ENCODE results near the gene ETFBKMT.

DNA sequence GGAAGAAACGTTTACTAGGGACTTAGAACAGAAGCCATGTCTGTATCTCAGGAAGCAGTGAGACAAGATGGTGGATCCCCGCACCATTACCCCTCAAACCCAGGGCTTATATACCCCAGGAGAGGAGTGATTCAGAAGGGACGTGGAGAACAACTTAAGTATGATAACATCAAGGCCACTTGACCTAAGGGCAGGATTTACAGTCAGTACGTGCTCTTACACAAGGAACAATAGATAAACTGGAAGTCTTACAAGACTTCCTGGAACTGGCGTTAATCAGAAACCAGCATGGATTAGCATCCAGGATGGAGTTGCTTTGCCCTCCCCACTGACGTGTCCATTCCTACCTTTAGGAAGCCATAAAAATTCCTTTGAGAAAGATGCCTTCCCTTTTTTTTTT, 8.6 kb upstream of the ETFBKMT start:
- TF ChIP-seq, protein P1, sequence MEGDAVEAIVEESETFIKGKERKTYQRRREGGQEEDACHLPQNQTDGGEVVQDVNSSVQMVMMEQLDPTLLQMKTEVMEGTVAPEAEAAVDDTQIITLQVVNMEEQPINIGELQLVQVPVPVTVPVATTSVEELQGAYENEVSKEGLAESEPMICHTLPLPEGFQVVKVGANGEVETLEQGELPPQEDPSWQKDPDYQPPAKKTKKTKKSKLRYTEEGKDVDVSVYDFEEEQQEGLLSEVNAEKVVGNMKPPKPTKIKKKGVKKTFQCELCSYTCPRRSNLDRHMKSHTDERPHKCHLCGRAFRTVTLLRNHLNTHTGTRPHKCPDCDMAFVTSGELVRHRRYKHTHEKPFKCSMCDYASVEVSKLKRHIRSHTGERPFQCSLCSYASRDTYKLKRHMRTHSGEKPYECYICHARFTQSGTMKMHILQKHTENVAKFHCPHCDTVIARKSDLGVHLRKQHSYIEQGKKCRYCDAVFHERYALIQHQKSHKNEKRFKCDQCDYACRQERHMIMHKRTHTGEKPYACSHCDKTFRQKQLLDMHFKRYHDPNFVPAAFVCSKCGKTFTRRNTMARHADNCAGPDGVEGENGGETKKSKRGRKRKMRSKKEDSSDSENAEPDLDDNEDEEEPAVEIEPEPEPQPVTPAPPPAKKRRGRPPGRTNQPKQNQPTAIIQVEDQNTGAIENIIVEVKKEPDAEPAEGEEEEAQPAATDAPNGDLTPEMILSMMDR (IDR thresholded peaks at IDR 0.05): no peak
- TF ChIP-seq POLR2A (IDR thresholded peaks at IDR 0.05): no peak
